PC-3 (cell line): ENCODE data around the gene ZNF462. TPM values are rescaled to one million over a fixed set of nuclear protein-coding genes. Genes with fewer than 3 reads are reported as not detected.

Experiments used
- ATAC-seq: fragments of 200-7000 bp; cut with Tn5 transposase; 2 replicates; pipeline ENCODE4 v1.9.1; 2020; ENCODE audit warnings: mild to moderate bottlenecking, moderate library complexity
- BruUV-seq: library from RNA; stranded (reverse); fragments of 400-500 nt; replicated peaks from 2 replicates; lab custom pipeline; 2021; lab: Mats Ljungman, UMichigan
- CTCF ChIA-PET: fragments of 300-600 bp; sonication (Branson Sonifier 250); formaldehyde crosslinking; loops from one replicate; lab custom pipeline; 2022; ENCODE audit warnings: antibody characterized with exemption; lab: Charles Lee
- POLR2A ChIA-PET: fragments of 300-600 bp; sonication (Branson Sonifier 250); formaldehyde crosslinking; loops from one replicate; lab custom pipeline; 2022; ENCODE audit warnings: antibody characterized with exemption; ENCODE audit not compliant: unreplicated experiment; lab: Charles Lee
- DNase-seq: peaks from one replicate; pipeline ENCODE4 v3.0.0-alpha.2; 2015
- H2AFZ ChIP-seq: fragments of 300-600 bp; sonication (generic); 2 replicates; pipeline ENCODE4 v1.6.0; 2016; ENCODE audit warnings: antibody characterized with exemption, low read length
- H3F3A ChIP-seq: fragments of 300-600 bp; sonication (generic); one replicate; pipeline ENCODE4 v1.6.0; 2017; ENCODE audit warnings: antibody characterized with exemption, low read length, control low read depth, mild to moderate bottlenecking; ENCODE audit not compliant: unreplicated experiment
- H3K27ac ChIP-seq: fragments of 300-600 bp; sonication (generic); 2 replicates; pipeline ENCODE4 v1.5.1; 2016; ENCODE audit warnings: mild to moderate bottlenecking, low read length
- H3K27me3 ChIP-seq: fragments of 300-600 bp; sonication (generic); 2 replicates; pipeline ENCODE4 v1.6.1; 2016; ENCODE audit warnings: low read length, mixed read lengths
- H3K36me3 ChIP-seq: fragments of 300-600 bp; sonication (generic); 2 replicates; pipeline ENCODE4 v1.6.1; 2016; ENCODE audit warnings: low read depth, mixed run types, low read length, mixed read lengths
- H3K4me1 ChIP-seq: fragments of 300-600 bp; sonication (generic); 2 replicates; pipeline ENCODE4 v1.5.1; 2016; ENCODE audit warnings: low read length; ENCODE audit not compliant: insufficient read depth
- H3K4me2 ChIP-seq: fragments of 300-600 bp; sonication (generic); 2 replicates; pipeline ENCODE4 v1.6.0; 2016; ENCODE audit warnings: low read length
- H3K4me3 ChIP-seq: fragments of 300-600 bp; sonication (generic); 2 replicates; pipeline ENCODE4 v1.5.1; 2016; ENCODE audit warnings: mild to moderate bottlenecking, low read length, mixed read lengths
- H3K79me2 ChIP-seq: fragments of 300-600 bp; sonication (generic); 2 replicates; pipeline ENCODE4 v1.6.1; 2017; ENCODE audit warnings: low read length, mixed read lengths
- H3K9ac ChIP-seq: fragments of 300-600 bp; sonication (generic); 2 replicates; pipeline ENCODE4 v1.6.0; 2016; ENCODE audit warnings: mild to moderate bottlenecking, low read length
- H3K9me2 ChIP-seq: fragments of 300-600 bp; sonication (generic); replicated peaks from 2 replicates; pipeline ENCODE4 v1.6.1; 2016; ENCODE audit warnings: mixed run types, low read length, mixed read lengths
- H3K9me3 ChIP-seq: fragments of 300-600 bp; sonication (generic); 2 replicates; pipeline ENCODE4 v1.6.1; 2016; ENCODE audit warnings: low read length, mixed read lengths
- H4K20me1 ChIP-seq: fragments of 300-600 bp; sonication (generic); 2 replicates; pipeline ENCODE4 v1.6.1; 2016; ENCODE audit warnings: low read length, mixed read lengths
- EZH2 ChIP-seq: fragments of 300-600 bp; sonication (generic); IDR thresholded peaks from one replicate; pipeline ENCODE4 v1.6.1; 2017; ENCODE audit warnings: antibody characterized with exemption, mild to moderate bottlenecking, low read length; ENCODE audit not compliant: unreplicated experiment
- EZH2phosphoT487 ChIP-seq: fragments of 300-600 bp; sonication (generic); IDR thresholded peaks from 2 replicates; pipeline ENCODE4 v1.6.1; 2018; ENCODE audit warnings: mild to moderate bottlenecking, antibody characterized with exemption, low read length, borderline replicate concordance
- intact Hi-C: fragments of 100-400 bp; cut with micrococcal nuclease; formaldehyde crosslinking; loops from 2 replicates; pipeline ENCODE4 v1.9.0; 2023
- total RNA-seq: library from RNA; depleted of rRNA; stranded (reverse); fragments of >200 nt; gene quantifications from 2 replicates; pipeline ENCODE4 v1.2.3, GENCODE V29; 2014
- TF ChIP-seq, protein P1 (sequence below): fragments of 300-600 bp; sonication (generic); conservative IDR thresholded peaks from 2 replicates; pipeline ENCODE4 v1.5.1; 2017; ENCODE audit warnings: antibody characterized with exemption, low read depth, mild to moderate bottlenecking, low read length

The ZNF462 gene
- total RNA-seq, 1 experiment from 2014 or later, result 21.2 TPM

DNA sequence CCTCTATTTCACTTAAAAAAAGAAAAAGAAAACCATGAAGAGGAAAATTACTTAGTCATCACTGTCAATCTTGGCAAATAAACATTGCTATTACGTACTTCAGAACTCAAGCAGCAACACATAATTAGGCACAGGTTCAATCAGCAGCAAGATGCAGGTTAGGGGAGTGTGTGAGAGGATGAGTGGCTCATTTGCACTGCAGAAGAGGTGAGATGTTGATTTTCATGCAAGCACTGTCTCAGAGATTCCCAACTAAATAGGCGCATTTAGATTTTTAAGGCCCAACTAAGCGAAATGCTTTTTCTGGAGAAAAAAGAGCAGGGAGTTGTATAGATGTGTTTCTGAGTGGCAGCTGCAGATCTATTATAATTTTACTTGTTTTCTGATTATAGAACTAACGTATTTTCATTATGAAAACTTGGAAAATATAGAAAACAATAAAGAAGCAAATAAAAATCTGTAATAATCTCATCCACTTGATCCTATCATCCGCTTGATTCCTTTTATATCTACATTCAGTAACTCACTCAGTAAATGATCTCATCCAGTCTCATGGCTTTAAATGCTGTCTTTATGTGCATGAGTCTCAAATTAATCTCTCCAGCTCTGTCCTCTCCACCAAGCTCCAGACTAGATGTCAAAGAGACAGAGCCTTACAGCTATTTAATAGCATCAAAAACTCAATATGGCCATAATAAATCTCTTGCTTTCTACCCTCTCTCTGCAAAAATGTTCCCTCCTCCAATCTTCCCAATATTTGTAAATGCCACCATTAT, 162.5 kb downstream of the ZNF462 start:
- no peaks in the 10 kb centered on the region for H3K79me2 ChIP-seq
- no peak for ATAC-seq
- no peak for DNase-seq
- H3K4me2 ChIP-seq, result no peak overlapping the region
- no peaks in the 10 kb centered on the region for H3K9me3 ChIP-seq
- no peaks in the 10 kb centered on the region for H3K27me3 ChIP-seq
- intact Hi-C loops, result no loop called here
- ChIA-PET CTCF (no interaction called here), POLR2A (no interaction called here)
- no peaks in the 10 kb centered on the region for H3F3A ChIP-seq
- no TSS peak for BruUV-seq
- no peaks in the 10 kb centered on the region for H4K20me1 ChIP-seq
- H3K36me3 ChIP-seq, result no peaks in the 10 kb centered on the region
- no peak overlapping the region for H3K27ac ChIP-seq
- TF ChIP-seq EZH2 (no peak), EZH2phosphoT487 (no peak)
- TF ChIP-seq, protein P1, sequence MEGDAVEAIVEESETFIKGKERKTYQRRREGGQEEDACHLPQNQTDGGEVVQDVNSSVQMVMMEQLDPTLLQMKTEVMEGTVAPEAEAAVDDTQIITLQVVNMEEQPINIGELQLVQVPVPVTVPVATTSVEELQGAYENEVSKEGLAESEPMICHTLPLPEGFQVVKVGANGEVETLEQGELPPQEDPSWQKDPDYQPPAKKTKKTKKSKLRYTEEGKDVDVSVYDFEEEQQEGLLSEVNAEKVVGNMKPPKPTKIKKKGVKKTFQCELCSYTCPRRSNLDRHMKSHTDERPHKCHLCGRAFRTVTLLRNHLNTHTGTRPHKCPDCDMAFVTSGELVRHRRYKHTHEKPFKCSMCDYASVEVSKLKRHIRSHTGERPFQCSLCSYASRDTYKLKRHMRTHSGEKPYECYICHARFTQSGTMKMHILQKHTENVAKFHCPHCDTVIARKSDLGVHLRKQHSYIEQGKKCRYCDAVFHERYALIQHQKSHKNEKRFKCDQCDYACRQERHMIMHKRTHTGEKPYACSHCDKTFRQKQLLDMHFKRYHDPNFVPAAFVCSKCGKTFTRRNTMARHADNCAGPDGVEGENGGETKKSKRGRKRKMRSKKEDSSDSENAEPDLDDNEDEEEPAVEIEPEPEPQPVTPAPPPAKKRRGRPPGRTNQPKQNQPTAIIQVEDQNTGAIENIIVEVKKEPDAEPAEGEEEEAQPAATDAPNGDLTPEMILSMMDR, result no peak
- no peak overlapping the region for H3K9ac ChIP-seq
- H3K9me2 ChIP-seq, result no peaks in the 10 kb centered on the region
- peaks cover 2% of the 10 kb centered on the region; the same call in 1 of the 2 replicates for H3K4me1 ChIP-seq
- H2AFZ ChIP-seq, result no peak overlapping the region
- no peak overlapping the region for H3K4me3 ChIP-seq

DNA sequence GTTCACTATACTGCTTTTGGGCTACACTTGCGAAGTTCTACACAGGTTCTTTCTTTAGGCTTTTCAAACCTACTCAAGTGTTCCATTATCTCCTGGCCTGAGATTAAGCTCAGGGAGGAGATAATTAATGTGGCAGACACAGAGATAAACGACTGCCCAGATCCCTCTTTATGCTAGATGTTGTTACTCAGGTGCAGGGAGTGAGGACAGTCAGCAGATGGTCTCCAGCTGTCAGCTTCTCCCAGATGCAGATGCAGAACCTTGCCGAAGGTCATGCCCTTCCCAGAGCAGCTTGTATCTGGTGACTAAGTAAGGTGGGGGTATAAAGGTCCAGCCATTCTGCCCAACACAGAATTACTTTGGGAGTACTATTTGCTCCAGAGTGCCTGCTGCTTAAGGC, 166.2 kb downstream of the ZNF462 start:
- Histone ChIP-seq H3K27ac (no peak overlapping the region), H3K36me3 (no peaks in the 10 kb centered on the region), H4K20me1 (no peaks in the 10 kb centered on the region), H3F3A (no peaks in the 10 kb centered on the region), H2AFZ (no peak overlapping the region), H3K9me2 (no peaks in the 10 kb centered on the region), H3K9ac (no peak overlapping the region), H3K4me2 (no peak overlapping the region), H3K27me3 (no peaks in the 10 kb centered on the region), H3K9me3 (no peaks in the 10 kb centered on the region), H3K4me1 (no peaks in the 10 kb centered on the region), H3K4me3 (no peak overlapping the region), H3K79me2 (no peaks in the 10 kb centered on the region)
- TF ChIP-seq, protein P1, result no peak
- TF ChIP-seq EZH2 (no peak), EZH2phosphoT487 (no peak)
- intact Hi-C loops, result no loop called here
- BruUV-seq, result no TSS peak
- DNase-seq (no peak), ATAC-seq (no peak)
- CTCF ChIA-PET, result no interaction called here
- POLR2A ChIA-PET, result no interaction called here

DNA sequence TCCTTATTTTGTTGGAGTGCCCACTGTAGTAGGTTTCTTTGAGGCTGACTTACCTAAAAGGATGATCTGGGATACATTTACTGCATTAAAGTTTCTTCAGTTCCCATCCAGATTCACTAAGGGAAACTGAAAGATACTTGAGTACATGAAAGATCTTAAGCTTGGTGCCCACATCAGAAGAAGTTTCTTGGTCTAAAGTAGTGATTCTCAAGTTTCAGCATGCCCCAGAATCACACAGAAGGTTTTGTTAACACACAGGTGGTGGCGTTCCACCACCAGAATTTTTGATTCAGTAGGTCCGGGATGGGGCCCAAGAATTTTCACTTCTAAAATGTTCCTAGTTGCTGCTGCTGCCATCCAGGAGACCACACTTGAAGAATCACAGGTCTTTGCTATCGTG, 171.0 kb downstream of the ZNF462 start:
- CTCF ChIA-PET, result no interaction called here
- intact Hi-C loops, result no loop called here
- no peaks in the 10 kb centered on the region for H3K9me3 ChIP-seq

More for the DNA sequence above, 171.0 kb downstream of the ZNF462 start:
- H3F3A ChIP-seq, result no peaks in the 10 kb centered on the region
- H3K4me1 ChIP-seq, result no peaks in the 10 kb centered on the region
- H3K79me2 ChIP-seq, result no peaks in the 10 kb centered on the region
- H2AFZ ChIP-seq, result no peak overlapping the region
- no TSS peak for BruUV-seq
- no peaks in the 10 kb centered on the region for H3K36me3 ChIP-seq
- H3K27ac ChIP-seq, result no peak overlapping the region
- H3K9me2 ChIP-seq, result no peaks in the 10 kb centered on the region
- DNase-seq (no peak), ATAC-seq (no peak)
- POLR2A ChIA-PET, result no interaction called here
- no peak overlapping the region for H3K9ac ChIP-seq
- no peaks in the 10 kb centered on the region for H4K20me1 ChIP-seq
- H3K4me2 ChIP-seq, result no peak overlapping the region
- no peaks in the 10 kb centered on the region for H3K27me3 ChIP-seq
- no peak overlapping the region for H3K4me3 ChIP-seq
- TF ChIP-seq EZH2, result no peak
- TF ChIP-seq, protein P1, result no peak
- no peak for TF ChIP-seq EZH2phosphoT487
